ENCODE measurements around the gene MAK.
"Not testable (repeated sequence)": the region's sequence is repeated elsewhere in the genome, so short reads cannot be mapped to it uniquely, and the experiment has no call there.

Gene MAK

GRCh38 chr6:10759312-10759839 lies 79.0 kb downstream of the MAK start:
- DNase-seq (ENCODE audit: low read depth, low spot score), result peak; percentile 85
- in situ Hi-C loops (cut with HindIII; ENCODE audit: low sequenced_read_pairs), result no loop called here
- TF ChIP-seq CTCF (IDR thresholded peaks at IDR 0.05; ENCODE audit: low read depth, low read length), result peak; percentile 54
- no peak overlapping the region for H3K4me3 ChIP-seq (ENCODE audit: low read depth, low read length)

GRCh38 chr6:10756085-10756484 lies 82.3 kb downstream of the MAK start:
- in situ Hi-C loops (cut with HindIII; ENCODE audit: low sequenced_read_pairs), result no loop called here
- no peak for DNase-seq (ENCODE audit: low read depth, low spot score)
- no peak for TF ChIP-seq CTCF (IDR thresholded peaks at IDR 0.05; ENCODE audit: low read depth, low read length)
- no peak overlapping the region for H3K4me3 ChIP-seq (ENCODE audit: low read depth, low read length)

- in situ Hi-C loops (cut with HindIII; ENCODE audit: low sequenced_read_pairs); H3K4me3 ChIP-seq (ENCODE audit: low read depth, low read length); DNase-seq (ENCODE audit: low read depth, low spot score): not testable (repeated sequence)
These were observed 86.6 kb downstream of the MAK start for GRCh38 chr6:10751757-10752156.

GRCh38 chr6:10750568-10750967 lies 87.8 kb downstream of the MAK start:
- DNase-seq (ENCODE audit: low read depth, low spot score); H3K4me3 ChIP-seq (ENCODE audit: low read depth, low read length); in situ Hi-C loops (cut with HindIII; ENCODE audit: low sequenced_read_pairs): not testable (repeated sequence)

GRCh38 chr6:10749734-10750133 lies 88.6 kb downstream of the MAK start:
- no peak for TF ChIP-seq CTCF (IDR thresholded peaks at IDR 0.05; ENCODE audit: low read depth, low read length)
- in situ Hi-C loops (cut with HindIII; ENCODE audit: low sequenced_read_pairs), result no loop called here
- no peak overlapping the region for H3K4me3 ChIP-seq (ENCODE audit: low read depth, low read length)
- DNase-seq (ENCODE audit: low read depth, low spot score), result no peak

- peak within 1 kb of the TSS; percentile 93 for H3K4me3 ChIP-seq (ENCODE audit: low read depth, low read length)
- peak; percentile 96 for DNase-seq (ENCODE audit: low read depth, low spot score)
- in situ Hi-C loops (cut with HindIII; ENCODE audit: low sequenced_read_pairs), result no loop called here
- no peak for TF ChIP-seq CTCF (IDR thresholded peaks at IDR 0.05; ENCODE audit: low read depth, low read length)
These were observed 90.9 kb downstream of the MAK start, which contains the start of gene TMEM14B for GRCh38 chr6:10747251-10747972. Gene TMEM14B, plus strand, starts transcription at chr6:10747805. Its CDS starts 1,441 bp downstream, at chr6:10749246.

GRCh38 chr6:10746915-10747250 lies 91.5 kb downstream of the MAK start:
- DNase-seq (ENCODE audit: low read depth, low spot score), result no peak
- no peak for TF ChIP-seq CTCF (IDR thresholded peaks at IDR 0.05; ENCODE audit: low read depth, low read length)
- peak overlapping the region; percentile 93 for H3K4me3 ChIP-seq (ENCODE audit: low read depth, low read length)
- in situ Hi-C loops (cut with HindIII; ENCODE audit: low sequenced_read_pairs), result no loop called here

Measured in astrocyte of the spinal cord (primary cell).